GM19025 (cell line): ENCODE results near the gene CYTH4.

Experiments
- ATAC-seq: cut with Tn5 transposase; IDR thresholded peaks from one replicate; pipeline ENCODE4 v1.9.1; 2021; ENCODE audit warnings: mild to moderate bottlenecking, low read depth, moderate library complexity; ENCODE audit not compliant: unreplicated experiment

The CYTH4 gene

DNA sequence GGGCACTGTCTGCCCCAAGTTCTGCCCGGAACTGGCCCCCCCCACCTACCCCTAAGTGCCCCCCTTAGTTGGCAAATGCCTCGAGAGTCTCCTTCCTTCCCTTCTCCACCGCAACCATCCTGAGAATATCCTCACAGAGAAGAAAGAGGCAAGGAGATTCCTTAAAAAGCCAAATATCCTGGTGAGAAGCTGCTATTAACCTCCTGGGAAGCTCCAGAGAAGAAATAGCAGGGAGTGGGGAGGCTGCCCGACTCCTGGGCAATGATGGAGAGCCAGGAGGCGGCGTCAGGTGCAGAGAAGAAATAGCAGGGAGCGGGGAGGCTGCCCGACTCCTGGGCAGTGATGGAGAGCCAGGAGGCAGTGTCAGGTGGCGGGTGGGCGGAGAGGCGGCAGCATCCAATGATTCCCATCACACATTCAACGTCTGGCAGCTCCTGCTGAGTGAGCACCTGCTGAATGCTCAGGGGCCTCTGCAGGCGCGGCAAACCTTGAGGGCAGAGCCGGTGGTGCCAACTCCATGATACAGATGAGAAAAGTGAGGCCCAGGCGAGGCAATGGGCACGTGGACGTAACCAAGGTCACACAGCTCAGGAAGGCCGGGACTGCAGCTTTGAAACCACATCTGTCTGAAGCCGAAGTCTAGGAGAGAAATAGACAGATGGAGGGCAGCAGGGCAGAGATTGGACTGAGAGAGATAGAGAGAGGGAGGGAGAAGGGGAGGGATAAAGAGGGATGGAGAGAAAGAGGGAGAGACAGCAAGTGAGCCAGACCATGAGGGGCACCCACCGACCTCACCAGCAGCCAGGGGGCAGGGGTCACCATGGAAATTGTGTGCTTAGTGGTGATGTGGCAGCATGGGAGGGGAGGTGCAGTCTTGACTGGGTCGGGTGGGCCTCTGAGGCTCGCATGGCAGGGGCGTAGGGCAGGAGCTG lies 58.3 kb downstream of the CYTH4 start:
- ATAC-seq, result no peak

DNA sequence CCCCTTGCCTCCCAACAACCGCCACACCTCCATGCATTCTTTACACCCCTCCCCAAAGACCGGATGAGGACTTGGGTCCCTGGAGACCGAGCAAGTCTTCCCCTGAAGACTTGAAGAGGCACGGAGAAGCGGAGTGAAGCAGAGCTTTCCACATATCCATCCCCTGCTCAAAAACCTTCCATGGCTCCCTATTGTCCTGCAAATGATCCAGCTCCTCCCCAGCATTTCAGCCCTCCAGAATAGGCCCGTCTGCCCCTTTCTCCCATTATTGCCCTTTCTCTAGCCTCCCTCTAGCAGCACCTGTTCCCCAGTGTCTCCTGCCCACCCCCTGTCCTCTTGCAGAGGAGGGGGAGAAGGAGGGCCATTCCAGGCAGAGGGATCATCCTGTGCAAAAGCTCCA lies 59.8 kb downstream of the CYTH4 start:
- no peak for ATAC-seq

DNA sequence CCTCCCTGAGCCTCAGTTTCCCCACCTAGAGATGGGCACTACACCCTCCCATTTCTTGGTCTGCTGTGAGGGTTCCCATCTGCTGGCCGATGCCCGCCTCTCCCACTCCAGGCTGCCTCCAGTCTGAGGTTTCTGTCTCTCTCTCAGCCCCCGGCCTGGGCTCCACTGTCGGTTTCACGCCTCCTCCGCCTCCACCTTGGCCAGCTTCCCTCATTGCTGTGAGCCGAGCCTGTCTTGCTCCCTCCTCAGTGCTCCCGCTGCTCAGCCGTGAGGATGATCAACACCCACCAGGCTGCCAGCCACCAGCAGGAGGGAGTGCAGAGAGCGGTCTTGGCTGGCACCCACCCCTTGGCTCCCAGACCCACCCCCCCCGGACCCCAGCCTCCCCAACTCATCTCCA lies 61.0 kb downstream of the CYTH4 start:
- ATAC-seq, result no peak

DNA sequence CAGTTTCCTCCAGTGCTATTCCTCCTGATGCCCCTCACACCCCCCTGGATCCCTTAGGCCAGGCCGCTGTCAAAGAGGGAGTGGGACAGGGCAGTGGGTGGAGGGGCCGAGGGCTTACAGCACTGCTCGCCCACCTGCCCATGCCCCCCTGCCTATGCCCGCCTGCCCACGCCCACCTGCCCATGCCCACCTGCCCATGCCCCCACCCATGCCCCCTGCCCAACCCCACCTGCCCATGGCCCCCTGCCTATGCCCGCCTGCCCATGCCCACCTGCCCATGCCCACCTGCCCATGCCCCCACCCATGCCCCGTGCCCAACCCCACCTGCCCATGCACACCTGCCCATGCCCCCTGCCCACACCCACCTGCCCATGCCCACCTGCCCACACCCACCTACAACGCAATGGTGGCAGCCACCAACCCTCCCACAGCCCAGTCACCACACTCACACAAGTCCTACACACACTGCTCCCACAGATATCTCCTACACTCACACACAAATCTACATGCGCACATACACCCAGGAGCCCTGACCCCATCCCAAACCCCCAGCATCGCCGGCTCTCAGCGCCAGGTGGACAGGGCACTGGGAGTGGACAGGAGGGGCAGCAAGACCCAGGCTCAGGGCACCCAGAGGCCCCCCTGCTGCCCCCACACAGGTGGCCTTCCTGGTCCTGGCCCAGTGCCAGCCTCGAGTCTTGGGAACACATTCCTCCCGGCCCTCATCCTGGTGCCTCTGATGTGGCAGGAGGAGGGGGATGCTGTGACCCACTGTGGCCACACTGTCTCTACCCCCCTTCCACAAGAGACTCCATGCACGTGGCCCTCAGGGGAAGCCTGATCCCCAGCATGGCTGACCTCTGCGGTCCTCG lies 61.8 kb downstream of the CYTH4 start:
- ATAC-seq, result no peak

DNA sequence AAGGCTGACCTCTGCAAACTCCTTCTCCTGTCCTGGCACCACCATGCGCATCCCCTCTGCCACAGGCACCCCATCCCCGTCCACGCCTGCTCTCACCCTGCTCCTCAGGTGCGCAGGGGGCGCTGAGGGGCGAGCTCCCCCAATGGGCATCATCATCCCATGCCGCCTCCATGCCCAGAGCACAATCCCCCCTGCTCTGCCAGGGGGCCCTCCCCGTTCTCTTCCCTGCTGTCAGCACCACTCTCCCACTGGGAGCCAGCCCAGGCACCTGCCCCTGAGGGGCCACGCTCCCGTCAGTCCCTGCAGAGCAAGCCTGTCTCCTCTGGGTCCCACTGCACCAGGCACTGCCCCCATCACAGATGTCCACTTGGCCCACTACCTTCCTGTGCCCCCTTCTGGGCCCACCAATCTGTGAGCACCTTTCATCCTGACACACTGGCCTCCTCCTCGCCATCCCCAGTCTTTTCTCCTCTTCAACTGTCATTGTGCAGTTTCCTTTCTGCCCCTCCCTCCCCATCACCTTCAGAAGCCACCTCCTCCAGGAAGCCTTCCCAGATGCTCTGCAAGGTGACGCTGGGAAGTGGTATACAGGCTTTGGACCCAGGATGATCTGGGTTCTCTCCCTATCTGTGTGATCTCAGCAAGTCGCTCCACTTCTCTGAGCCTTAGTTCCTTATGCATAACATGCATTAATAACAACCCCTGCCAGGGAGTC lies 62.6 kb downstream of the CYTH4 start:
- no peak for ATAC-seq

DNA sequence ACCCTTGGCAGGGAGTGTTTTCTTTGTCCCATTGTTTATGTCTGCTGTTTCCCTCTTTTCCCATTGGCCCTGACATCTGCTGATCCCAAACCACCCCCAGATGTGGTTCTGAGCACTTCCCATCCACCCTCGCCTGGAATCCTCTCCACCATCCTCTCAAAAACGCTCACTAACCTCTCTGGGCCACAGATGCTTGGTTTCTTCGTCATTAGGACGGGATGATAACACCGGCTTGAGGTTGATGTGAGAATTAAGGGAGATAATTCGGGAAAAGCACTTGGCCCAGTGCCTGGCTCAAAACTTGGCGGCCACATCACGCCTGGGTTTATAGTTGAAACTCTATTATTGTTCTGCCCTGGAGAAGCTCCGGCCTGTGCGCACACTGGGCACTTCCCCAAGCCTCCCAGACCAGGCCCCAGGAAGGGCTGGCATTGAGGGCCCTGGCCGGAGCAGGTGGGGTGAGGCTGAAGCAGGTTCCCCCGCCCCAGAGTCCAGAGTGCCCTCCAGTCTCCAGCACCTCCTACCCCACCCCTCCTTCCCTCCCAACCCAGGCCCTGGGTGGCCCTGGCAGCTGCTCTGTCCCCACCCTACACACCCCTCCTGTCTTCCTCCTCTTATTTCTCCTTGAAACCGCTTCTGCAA lies 63.7 kb downstream of the CYTH4 start:
- ATAC-seq, result no peak

DNA sequence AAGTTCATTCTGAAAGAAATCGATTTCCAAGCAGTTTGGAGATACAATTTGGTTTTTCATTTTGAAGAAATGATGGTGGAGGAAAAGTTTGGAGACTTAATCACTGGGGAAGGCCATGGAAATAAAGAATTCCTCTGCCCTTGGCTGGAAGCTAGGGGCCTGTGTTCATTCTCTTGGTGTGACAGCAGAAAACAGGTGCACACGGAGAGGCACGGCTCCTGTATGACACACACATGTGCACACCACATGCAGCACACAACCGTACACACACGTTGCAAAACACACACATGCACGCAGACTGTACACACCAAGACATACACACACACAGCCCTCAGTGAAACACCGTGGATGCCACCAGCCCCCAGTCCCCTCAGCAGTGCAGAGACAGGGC lies 64.2 kb downstream of the CYTH4 start:
- ATAC-seq, result no peak

DNA sequence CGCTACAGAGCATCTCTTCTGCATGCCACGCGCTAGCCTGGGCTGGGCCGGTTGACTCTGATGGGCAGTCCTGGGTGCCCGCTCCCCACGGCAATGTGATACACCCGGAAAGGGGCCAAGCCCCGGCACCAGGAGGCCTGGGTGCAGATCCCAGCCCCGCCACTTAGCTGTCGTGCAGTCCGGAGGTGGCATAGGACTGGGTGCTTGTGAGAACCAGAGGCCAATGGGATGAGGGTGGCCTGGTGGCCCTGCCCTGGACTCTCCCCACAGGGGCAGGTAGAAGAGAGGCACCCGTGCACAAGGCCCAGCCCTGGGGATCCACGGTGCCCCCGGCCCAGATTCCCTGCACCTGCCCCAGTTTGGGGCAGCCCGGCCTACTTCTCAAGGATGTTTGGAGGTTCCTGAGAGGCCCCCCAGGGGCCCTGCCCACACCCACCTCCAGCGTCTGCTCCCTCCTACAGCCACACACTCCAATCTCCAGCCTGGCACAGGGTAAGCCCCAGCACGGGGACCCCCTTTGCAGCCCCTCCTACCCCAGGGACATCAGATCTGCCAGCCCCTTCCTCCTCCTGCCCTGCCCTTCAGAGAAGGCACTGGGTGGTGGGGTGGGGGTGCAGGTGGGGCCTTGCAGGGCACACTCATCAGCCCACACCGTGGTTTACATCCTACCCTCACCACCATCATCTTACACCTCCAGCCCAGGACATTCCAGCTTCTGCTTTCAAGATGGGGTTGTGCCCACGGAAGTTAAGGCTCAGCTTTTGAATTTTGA lies 66.9 kb downstream of the CYTH4 start:
- ATAC-seq, result no peak

DNA sequence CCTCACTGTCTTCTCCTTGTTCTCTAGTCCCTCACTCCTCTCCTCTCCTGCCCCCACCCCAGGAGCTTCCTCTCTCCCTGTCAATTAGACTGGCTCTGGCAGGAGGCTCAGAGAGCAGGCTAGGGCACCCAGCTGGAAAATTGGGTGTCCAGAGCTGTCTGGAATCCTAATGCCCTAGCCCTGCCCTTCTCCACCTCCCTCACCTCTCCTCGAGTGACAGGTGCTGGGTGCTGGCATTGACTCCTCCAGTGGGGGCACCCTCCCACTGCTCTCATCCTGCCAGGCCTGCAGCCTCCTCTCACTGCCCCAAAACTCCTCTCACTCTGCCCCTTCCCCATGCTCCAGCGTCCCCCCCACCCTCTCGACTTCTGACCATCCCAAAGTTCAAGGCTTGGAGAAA lies 68.9 kb downstream of the CYTH4 start:
- no peak for ATAC-seq

DNA sequence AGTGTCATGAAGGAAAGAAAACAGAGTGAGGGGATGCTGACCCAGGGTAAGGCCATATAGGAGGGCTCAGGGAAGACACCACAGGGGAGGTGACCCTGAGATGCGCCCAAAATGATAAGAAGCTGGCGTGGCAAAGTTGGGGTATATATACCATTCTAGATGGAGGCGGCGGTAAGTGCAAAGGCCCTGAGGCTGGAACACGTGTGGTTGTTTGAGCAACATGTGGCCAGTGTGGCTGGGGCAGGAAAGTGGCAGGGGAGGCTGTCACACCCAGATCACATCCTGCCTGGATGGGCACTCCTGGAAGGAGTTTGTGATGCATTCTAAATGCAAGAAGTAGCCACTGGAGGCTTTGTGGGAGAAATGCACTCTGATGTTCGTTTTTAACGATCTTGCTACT lies 70.2 kb downstream of the CYTH4 start:
- ATAC-seq, result no peak

DNA sequence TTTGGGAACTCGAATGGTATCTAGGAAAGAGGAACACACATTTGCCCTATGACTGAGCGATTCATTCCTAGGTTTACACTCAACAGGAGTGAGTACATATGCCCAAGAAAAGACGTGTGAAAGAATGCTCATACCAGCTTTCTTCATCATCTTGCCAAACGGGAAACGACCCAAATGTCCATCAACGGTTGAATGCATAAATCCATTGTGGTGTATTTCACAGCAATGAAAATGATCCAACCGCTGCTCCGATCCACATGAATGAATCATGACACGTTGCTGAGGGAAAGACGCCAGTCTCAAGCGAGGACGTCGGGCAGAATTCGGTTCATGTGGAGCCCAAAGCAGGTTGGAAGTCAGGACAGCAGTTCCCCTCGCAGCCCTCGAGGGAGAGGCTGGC lies 71.5 kb downstream of the CYTH4 start:
- no peak for ATAC-seq

DNA sequence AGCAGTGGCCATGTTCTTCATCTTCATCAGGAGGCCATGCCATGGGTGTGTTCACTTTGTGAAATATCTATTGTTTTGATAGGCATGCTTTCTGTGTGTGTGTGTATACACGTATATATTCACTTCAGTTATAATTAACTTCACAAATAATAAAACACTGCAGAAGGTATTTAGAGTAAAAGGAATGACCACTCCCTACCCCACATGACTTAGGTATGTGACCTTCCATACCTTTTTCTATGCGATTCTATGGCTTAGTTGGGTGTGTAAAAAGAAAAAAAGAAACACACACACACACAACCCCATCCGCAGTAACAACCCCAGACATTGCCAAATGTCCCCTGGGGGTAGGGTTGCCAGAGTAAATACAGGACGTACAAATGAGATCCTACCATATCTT lies 72.0 kb downstream of the CYTH4 start:
- ATAC-seq, result no peak

DNA sequence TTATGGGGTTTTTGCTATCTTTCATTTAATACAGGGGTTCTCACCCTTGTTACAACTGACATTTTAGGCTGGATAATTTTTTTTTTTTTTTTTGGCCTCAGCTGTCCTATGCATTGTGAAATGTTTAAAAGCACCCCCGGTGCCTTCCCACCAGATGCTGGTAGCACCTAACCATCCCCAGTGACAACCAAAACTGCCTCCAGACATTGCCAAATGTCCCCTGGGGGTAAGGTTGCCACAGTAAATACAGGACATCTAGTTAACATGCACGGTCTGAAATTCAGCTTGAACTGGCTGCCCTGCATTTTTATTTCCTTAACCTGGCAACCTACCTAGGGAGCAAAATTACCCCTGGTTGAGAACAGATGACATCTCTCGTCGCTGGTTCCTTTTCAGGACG lies 72.4 kb downstream of the CYTH4 start:
- no peak for ATAC-seq

DNA sequence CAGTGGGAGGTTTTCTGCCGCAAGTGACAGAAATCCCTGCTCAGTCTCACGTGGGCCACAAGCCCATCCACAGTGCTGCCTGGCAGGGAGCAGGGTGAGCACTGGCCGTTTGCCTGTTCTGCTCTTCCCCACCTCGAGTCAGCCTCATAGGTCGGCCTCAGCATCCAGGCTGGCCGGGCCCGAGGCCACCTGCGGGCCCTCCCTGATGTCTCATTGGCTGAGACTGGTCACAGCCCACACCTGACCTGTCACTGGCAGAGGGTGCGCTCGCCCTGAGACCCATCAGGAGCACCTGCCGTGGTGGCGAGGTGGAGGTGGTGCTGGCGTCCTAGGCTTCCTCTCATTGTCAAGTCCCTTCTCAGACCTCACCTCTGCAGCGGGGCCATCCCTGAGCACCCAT lies 72.9 kb downstream of the CYTH4 start:
- ATAC-seq, result no peak

DNA sequence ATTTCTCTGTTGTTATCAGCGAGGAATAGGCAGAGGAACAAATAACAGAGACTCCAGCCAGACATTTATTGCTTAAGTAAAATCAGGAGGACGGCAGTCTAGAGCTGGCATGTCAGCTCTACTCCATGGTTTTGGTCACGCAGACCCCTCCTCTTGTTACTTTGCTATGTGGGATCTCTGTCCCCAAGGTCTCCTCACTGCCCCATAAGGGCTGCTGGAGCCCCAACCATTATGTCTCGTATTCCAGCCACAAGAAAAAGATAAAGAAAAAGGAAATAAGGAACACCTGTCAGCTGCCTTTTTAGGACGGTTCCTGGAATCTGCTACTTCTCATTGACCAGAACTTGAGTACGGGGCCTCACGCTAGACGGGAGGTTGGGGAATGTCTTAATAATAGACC lies 74.6 kb downstream of the CYTH4 start:
- no peak for ATAC-seq

DNA sequence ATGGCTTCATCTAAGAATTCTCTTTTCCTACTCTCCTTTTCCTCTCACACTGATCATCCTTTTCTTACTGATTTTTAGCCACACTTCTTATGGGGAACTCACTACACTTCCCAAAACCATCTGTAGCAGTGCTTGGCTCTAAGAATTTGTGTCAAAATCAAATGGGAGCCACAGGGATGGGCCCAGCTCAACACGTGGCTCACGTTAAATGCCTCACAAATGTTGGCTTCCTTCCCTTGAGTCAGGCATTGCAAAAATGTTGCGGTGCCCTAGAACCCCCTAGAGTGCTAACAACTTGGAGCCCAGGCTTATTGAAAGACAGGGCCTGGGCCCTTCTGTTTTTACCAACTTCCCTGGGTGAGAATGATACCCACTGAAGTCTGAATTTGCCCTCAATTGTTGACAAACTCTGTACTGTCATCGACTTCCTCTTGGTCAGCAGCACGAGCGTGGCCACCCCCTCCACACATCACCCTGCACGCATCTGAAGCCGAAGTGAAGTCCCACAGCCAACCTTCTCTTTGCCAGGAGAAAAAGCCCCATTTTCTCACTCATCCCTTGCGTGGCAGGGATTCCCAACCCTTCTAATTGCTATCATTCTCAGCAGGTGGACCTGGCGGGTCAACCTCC lies 75.3 kb downstream of the CYTH4 start:
- ATAC-seq, result no peak

DNA sequence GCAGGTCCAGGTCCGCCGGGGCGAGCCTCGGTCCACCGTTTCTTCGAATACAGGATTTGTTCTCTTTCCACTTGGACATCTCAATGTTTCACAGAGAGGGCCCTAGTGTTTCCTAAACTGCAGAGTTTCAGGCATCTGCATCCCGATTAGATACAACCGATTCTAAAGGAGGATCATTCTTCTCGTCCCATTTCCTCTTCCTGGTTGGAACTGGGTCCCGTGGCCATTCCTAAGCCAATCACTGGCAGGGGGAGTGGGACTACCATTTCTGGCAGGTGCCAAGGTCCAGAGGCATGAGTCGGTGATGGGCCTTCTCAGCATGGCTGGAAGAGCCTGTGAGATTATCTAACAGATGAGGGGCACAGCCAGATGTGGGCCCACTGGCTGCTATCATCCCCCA lies 76.1 kb downstream of the CYTH4 start:
- ATAC-seq, result no peak

DNA sequence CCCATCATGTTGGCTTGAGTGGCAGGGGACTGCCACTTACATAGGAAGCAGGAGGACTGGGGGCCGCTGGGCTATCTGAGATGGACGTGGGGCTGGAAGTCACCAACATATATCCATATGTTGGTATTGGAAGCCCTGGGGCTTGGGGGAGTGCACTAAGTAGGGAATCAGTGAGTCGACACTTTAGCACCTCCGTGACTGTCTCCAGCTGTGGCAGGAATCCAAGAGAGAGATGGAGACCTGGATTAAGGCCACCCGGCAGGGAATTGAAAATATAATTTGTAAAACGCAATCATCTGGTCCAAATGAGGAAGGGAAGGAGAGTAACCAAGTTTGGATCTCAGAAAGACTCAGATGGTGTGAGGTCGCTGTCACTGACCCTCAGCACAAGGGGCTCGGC lies 76.6 kb downstream of the CYTH4 start:
- ATAC-seq, result no peak

DNA sequence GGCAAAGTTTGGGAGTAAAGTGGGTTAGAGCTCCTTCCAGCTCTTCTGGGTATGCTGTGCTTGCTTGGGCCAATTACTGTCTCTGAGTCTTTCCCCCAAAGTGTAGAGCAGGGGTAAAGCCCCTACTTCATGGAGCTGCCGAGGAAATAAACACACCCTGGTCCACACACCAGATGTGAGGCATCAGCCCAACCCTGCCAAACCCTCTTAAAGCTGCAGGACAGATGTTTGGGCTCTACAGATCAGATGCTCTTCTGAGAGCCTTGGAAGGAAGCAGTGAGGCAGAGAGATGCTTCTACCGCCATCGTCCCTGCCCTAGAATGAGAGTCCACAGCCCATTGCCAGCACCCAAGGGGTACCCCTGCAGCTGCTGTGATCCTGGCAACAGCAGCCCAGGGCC lies 80.3 kb downstream of the CYTH4 start:
- no peak for ATAC-seq
